ENCODE measurements around the gene ABHD12. TPM values are rescaled to one million over a fixed set of nuclear protein-coding genes. Genes with fewer than 3 reads are reported as not detected.

ABHD12 gene
- total RNA-seq, 1 donor from 2014 or later: 25.0 TPM

Other genes starting within 250 kb of the ABHD12 start
- 33.4 TPM for gene ENTPD6, start 195.1 kb downstream of the ABHD12 start, total RNA-seq
- 10.3 TPM for gene PYGB, start 142.8 kb downstream of the ABHD12 start, total RNA-seq
- 0.58 TPM for gene GINS1, start 16.8 kb upstream of the ABHD12 start, total RNA-seq
- gene NINL, start 194.7 kb upstream of the ABHD12 start, total RNA-seq: 20.1 TPM
- 1.4 TPM for gene NANP, start 233.2 kb upstream of the ABHD12 start, total RNA-seq

All from left lobe of liver (tissue), 1 donor.